GM19328 (cell line): Measurements from ENCODE around the gene CPA2.
"Not testable (repeated sequence)": the region's sequence is repeated elsewhere in the genome, so short reads cannot be mapped to it uniquely, and the experiment has no call there.

Source experiments
- ATAC-seq: cut with Tn5 transposase; IDR thresholded peaks from one replicate; pipeline ENCODE4 v1.9.1; 2021; ENCODE audit warnings: mild to moderate bottlenecking, moderate library complexity; ENCODE audit not compliant: unreplicated experiment

The CPA2 gene

DNA sequence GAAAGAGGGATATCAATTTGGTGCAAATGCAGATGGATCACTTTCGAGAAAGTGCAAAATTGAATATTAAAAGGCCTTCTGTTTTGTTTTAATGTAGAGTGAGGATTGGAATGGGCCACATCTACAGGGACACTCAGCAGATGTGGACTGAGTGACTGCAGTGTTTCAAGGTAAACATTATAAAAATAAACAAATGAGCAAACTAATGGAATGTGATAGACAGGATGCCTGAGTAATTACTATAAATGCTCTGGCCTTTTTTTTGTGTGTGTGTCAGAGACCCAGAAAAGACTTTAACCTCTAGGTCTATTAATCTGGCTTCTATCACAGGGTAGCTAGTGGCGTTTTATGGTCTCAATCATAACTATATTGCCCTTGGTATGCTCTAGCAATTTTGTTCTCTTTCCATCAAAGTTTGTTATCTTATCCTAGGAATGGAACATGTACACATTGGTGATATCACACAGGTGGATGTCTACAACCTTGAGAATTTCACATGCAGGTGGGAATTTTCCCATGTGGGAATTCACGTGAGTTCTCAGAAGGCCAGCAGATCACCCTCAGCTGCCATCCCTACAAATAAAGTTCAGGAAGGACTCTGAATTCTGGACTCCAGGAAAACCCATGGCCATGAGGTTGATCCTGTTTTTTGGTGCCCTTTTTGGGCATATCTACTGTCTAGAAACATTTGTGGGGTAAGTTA, at the start of gene CPA2:
Gene CPA2, plus strand, starts transcription at position 606 of the 703 bp plus-strand sequence. Its CDS starts 19 bp downstream, at position 625.
- ATAC-seq, result no peak

DNA sequence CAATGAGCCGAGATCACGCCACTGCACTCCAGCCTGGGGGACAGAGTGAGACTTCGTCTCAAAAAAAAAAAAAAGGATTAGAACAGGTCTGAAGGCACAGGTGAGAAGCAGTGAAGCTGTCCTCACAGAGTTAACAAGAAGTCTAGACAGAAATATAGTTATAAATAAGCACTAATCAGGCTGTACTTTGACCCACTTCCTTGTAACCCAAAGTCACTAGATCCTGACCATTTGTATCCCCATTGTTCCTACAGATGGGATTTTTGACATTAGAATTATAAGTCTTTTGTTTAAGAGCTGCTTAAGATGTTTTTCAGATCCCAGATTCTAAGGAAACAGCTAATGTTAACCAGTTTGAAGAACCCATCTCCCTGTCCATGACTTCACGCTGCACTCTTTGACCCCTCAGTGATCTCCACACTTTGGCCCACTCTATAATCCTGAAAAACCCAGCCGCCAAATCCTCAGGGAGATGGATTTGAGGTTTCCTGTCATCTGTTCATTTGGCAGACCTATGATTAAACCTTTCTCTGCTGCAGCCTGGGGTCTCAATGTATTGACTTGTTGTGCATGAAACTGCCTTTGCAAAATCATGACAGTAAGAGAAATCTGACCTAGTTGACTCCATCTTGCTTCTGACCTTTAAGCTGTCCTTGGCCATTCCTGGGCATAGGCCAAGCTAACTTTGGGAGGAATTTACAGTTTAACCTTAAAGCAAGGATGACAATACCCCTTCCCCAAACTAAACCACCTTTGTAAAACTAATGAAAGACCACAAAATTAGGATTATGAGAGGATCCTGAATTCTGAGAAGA, 47.6 kb upstream of the CPA2 start:
- ATAC-seq, result no peak

DNA sequence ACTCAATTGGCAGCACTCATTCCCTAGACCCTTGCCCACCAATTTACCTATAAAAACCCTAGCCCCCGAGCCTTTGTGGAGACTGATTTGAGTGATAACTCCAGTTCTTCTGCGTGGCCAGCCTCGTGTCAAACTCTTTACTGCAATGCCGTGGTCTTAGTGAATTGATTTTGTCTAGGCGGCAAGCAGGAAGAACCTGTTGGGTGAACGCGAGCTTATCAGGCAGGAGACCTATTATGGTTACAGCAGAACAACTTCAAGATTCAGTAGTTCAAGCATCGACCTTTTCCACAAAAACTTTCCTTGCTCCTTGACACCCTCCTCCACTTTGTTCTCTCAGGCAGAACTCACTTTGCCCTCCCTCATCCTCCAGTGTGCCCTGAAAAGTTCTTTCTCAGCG, 46.8 kb upstream of the CPA2 start:
- no peak for ATAC-seq

DNA sequence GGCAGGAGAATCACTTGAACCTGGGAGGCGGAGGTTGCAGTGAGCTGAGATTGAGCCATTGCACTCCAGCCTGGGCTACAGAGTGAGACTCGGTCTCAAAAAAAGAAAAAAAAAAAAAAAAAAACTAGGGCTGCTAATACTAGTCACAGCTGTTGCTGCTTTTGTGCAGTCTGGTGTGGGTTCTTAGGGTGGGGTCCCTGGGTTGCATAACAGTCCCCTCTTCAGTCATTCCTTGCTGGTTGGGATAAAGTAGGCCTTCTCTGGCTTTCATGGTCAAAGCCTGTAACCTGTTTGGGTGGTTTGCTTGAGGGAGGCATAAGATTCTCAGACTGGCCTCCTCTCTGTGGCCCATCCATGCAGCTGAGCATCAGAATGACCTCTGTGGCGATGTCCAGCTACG, 44.9 kb upstream of the CPA2 start:
- ATAC-seq, result no peak

DNA sequence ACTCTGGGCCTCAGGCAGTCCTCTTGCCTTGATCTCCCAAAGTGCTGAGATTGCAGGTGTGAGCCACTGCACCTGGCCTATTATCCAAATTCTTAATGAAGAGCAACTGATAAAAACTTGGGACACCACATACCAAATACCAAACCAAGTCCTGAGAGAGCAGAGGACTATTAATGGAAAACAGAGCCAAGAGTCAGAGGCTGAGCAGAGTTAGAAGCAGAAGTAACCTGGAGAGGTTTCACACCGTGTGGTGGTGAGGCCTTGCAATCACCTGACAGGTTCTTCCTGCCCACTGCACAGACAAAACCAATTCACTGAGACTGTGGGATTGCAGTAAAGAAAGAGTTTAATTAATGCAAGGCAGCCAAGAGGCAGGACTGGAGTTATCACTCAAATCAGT, 43.0 kb upstream of the CPA2 start:
- ATAC-seq, result no peak

DNA sequence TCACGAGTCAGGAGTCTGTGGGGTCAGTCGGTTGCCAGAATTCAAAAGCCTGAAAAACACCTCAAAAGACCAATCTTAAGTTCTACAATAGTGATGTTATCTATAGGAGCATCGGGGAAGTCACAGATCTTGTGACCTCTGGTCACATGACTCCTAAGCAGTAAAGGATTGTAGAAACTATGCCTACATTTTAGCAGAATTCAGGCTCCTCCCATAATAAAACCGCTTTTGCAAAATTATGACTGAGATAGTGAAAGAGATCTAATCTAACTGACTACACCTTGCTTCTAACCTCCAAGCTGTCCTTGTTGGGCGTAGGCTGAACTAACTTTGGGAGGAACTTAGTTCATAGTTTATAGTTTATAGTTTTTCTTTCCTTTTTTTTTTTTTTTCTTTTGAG, 42.5 kb upstream of the CPA2 start:
- no peak for ATAC-seq

DNA sequence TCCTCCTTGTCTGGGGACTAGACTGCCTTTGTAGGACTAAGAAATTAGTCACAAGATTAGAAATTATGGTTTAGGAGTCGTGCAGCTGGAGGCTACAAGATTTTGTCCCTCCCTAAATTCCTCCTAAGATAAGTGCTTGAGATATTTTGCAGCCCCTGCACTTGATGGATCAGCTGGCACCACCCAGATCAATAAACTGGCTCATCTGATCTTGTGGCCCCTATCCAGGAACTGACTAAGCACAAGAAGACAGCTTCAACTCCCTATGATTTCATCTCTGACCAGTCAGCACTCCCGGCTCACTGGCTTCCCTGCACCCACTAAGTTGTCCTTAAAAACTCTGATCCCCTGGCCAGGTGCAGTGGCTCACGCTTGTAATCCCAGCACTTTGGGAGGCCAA, 41.7 kb upstream of the CPA2 start:
- ATAC-seq, result not testable (repeated sequence)

DNA sequence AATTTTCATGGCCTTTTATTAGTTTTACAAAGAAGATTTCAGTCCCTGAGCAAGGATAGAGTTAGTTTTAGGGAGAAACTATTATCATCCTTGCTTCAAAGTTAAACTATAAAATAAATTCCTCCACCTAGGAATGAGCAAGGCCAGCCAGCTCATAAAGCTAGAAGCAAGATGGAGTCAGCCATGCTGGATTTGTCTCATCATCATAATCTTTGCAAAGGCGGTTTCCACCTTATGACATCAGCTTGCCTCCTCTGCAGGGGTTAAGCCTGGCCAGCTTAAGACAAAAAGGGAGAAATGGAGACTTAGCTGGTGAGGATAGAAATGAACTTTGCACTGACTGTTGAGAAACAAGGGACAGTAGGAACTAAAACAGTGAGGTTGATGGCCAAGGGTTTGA, 40.3 kb upstream of the CPA2 start:
- ATAC-seq, result no peak

DNA sequence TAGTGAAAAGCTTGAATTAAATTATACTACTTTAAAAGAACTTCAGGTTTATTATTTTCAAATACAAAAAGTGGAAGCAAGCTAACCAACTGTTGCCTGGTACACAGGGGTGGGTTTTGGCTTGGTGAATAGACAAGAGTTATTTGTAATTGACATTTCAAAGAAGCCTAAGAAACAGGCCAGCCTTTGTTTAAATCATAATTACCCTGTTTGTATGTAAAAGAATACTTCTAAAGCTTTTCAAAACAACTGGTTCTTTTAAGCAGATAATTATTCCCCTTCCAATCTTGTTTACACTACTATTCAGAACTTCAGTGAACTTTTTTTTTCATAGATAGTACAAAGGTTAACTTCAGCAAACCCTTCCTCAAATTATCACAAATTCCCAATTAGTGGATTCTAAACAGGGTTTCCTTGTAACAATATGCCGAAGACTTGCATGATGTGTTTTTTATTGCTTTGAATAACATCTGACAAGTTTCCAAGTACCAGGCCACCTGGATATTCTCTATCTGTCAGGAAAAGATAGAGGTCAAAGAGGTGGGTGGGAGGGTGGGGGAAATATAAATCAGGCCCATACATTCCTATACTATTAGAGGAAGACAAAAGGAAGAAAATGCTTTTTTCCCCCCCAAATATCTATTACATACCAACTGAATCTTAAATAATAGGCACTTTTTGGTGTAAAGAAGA, 38.6 kb upstream of the CPA2 start:
- ATAC-seq, result no peak

DNA sequence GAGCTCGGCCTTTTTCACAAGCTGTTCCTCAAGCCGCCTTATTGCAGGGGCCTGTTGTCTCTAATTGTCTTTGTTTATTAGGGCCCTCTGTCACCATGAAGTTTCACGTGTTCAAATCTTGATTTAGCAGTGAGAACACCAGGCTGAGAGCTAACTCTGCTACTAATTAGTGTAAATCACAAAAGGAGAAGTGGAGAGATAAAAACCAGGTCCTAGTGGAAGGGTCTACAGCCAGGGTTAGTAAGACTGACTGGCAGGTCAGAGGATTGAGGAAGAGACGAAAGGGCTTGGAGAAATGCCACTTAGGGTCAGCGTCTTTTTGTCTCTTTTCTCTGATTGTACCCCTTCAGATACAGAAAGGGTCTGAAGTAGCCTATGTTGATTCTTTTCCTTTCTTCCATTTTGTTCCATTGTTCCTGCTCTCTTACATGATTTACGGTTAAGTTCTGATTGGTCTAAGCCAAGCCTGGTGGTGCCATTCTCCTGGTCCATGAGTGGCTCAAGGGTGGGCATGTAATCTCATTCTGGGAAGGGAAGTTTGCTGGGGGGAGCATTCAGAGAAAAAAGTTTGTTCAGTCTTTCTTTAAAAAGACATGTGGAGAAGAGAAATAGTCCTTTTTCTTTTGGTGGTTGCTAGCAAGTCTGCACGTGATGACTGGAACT, 37.7 kb upstream of the CPA2 start:
- no peak for ATAC-seq

DNA sequence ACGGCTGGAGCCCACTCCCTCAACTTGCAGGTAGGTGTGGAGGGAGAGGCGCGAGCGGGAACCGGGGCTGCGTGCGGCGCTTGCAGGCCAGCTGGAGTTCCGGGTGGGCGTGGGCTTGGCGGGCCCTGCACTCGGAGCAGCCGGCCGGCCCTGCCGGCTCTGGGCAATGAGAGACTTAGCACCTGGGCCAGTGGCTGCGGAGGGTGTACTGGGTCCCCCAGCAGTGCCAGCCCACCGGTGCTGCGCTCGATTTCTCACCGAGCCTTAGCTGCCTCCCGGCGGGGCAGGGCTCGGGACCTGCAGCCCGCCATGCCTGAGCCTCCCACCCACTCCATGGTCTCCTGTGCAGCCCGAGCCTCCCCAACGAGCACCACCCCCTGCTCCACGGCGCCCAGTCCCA, 36.7 kb upstream of the CPA2 start:
- ATAC-seq, result not testable (repeated sequence)

DNA sequence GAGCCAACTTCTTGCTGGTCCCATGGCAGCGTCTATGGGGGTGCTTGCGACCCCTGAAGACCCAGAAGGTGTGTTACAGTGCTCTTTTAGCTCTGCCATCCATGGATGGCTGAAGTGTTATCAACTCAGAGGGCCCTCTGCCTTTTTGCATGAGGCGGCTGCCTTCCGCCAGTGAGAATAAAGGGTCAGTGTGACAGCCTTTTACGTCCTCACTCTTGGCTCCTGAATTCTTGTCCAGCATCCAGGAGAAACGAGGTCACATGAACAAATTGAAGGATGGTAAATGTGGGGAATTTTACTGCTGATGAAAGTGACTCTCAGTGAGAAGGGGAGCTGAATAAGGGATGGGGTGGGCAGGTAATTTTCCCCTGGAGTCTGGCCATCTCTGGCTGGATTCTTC, 34.9 kb upstream of the CPA2 start:
- ATAC-seq, result no peak

DNA sequence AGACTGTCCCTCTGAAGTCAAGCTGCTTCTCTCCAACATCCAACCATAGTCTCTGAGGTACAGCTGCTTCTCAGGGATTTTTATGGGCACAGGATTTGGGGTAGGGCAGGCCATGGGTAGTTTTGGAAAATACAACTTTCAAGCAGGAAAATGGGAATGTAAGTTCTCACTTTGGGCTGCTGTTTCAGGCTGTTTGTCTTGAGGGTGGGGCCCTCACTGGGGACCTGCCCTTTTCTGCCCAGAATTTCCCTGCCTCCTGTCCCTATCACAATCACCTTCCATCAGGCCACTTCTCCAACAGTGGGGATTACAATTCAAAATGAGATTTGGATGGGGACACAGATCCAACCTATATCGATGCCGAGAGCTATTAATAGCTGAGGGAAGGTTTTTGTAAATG, 34.5 kb upstream of the CPA2 start:
- no peak for ATAC-seq

DNA sequence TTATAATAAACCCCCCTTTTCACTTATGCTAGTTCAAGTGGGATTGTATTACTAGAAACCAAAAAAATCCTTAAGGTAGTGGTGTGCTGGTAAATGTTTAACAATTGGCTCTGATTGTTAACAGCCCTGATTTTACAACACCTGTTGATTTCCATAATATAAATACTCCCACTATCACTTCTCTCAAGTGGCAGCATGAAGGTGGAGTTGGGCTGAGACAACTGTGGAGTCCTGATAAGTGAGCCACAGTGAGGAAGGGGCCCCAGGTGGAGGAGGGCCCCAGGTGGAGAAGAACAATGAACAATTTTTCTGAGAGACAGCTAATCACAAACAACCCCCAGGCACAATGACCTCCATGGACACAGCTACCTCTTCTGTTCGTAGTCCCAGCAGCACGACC, 32.6 kb upstream of the CPA2 start:
- ATAC-seq, result no peak

DNA sequence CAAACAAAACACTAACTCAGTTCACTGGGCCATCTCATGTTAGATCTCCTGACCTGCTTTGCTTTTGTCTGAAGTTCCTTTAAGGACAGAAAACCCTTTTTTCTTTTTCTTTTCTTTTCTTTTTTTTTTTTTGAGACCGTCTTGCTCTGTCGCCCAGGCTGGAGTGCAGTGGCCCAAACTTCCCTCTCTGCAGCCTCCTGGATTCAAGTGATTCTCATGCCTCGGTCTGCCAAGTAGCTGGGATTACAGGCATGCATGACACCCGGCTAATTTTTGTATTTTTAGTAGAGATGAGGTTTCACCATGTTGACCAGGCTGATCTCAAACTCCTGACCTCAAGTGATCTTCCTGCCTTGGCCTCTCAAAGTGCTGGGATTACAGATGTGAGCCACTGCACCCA, 30.3 kb upstream of the CPA2 start:
- ATAC-seq, result not testable (repeated sequence)

DNA sequence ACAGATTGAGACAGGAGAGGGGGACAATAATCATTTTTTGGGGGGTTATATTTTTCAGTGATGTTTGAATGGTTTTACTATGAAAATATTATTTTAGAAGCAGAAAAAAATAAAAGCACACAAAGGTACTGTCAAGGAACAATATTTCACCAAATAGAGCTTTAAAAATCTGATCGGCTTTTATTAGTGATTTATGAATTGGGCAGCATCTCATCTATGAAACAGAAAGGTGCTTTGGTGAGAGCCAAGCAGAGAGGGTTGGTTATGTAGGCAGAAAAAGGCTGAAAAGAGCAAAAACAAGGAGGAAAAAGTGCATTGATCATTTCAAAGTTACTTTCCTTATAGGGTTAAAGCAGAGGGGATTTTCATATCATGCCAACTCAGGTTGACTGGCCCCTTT, 26.4 kb upstream of the CPA2 start:
- no peak for ATAC-seq

DNA sequence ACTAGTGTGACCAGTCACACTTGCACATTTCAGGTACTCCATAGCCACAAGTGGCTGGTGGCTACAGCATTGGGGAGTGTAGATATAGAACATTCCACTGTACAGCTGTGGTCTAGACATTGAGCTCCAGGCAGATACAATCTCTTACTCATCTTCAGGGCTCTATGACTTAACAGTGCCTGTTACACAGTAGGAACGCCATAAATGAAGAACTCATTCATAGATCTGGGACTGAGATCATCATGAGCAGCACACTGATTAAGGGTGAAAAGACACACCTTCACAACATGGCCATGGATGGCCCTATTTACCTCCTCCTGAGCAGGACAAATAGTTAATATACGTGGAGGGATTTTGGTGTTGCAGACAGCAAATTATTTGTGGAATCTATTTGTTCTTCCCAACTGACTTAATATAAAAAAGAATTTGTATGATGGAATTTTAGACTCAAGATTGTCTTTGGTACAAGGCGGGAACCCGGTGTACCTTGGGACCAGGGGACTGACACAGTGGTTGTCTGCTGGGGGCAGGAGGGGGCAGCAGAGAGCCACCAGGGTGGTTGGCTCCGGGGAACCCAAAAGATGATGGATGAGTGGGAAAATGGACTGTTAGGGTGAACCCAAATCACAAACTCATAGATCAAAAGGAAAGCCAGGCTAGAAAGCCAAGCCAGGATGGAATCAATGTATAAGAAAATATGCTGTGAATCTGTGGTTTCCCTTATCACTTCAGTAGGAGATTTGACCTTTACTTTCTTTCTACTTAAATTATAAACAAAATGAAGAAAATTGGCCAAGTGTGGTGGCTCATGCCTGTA, 24.3 kb upstream of the CPA2 start:
- no peak for ATAC-seq

DNA sequence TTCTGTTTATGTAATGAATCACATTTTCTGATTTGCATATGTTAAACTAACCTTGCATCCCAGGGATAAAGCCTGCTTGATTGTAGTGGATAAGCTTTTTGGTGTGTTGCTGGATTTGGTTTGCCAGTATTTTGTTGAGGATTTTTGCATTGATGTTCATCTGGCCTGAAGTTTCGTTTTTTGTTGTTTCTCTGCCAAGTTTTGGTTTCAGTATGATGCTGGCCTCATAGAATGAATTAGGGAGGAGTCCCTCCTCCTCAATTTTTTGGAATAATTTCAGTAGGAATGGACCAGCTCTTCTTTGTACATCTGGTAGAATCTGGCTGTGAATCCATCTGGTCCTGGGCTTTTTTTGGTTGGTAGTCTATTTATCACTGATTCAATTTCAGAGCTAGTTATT, 23.2 kb upstream of the CPA2 start:
- ATAC-seq, result not testable (repeated sequence)

DNA sequence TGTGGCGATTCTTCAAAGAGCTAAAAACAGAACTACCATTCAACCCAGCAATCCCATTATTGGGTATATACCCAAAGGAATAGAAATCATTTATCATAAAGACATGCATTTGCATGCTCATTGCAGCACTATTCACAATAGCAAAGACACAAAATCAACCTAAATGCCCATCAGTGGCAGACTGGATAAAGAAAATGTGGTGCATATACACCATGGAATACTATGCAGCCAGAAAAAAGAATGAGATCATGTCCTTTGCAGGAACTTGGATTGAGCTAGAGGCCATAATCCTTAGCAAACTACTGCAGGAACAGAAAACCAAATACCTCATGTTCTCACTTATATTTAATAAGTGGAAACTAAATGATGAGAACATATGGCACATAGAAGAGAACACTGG, 20.2 kb upstream of the CPA2 start:
- ATAC-seq, result not testable (repeated sequence)

DNA sequence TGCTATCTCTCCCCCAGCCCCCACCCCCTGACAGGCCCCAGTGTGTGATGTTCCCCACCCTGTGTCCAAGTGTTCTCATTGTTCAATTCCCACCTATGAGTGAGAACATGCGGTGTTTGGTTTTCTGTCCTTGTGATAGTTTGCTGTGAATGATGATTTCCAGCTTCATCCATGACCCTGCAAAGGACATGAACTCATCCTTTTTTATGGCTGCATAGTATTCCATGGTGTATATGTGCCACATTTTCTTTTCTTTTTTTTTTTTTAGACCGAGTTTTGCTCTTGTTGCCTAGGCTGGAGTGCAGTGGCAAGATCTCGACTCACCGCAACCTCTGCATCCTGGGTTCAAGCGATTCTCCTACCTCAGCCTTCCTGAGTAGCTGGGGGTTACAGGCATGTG, 17.8 kb upstream of the CPA2 start:
- not testable (repeated sequence) for ATAC-seq
